NOMO-1 treated with DMSO at 0.1 percent for 48 hours (cell line): ENCODE measurements around the gene B4GALT6.
"Not testable (repeated sequence)": the region's sequence is repeated elsewhere in the genome, so short reads cannot be mapped to it uniquely, and the experiment has no call there.

ENCODE experiments used
- DNase-seq: peaks from one replicate; lab custom pipeline; 2025; ENCODE audit not compliant: unreplicated experiment; lab: John Stamatoyannopoulos, UW

The B4GALT6 gene

GRCh38 chr18:31684279-31685096, at the start of gene B4GALT6:
Gene B4GALT6, minus strand, starts transcription at chr18:31684581. Its CDS starts 155 bp downstream, at chr18:31684426.
- DNase-seq, result peak; percentile 27

- no peak for DNase-seq
Measured at GRCh38 chr18:31731628-31732027, 47.2 kb upstream of the B4GALT6 start.

GRCh38 chr18:31729196-31729595, 44.8 kb upstream of the B4GALT6 start:
- DNase-seq, result not testable (repeated sequence)

GRCh38 chr18:31723990-31724711, 39.8 kb upstream of the B4GALT6 start:
- no peak for DNase-seq

- DNase-seq, result no peak
Measured at GRCh38 chr18:31723639-31723989, 39.2 kb upstream of the B4GALT6 start.

GRCh38 chr18:31722369-31722957, 38.1 kb upstream of the B4GALT6 start:
- peak; percentile 56 for DNase-seq

- DNase-seq, result no peak
Measured at GRCh38 chr18:31721601-31722000, 37.2 kb upstream of the B4GALT6 start.

GRCh38 chr18:31720867-31721266, 36.5 kb upstream of the B4GALT6 start:
- DNase-seq, result no peak

GRCh38 chr18:31719363-31720006, 35.1 kb upstream of the B4GALT6 start:
- no peak for DNase-seq

- no peak for DNase-seq
Measured at GRCh38 chr18:31718386-31718785, 34.0 kb upstream of the B4GALT6 start.

GRCh38 chr18:31716362-31716761, 32.0 kb upstream of the B4GALT6 start:
- DNase-seq, result no peak

- no peak for DNase-seq
Measured at GRCh38 chr18:31711365-31712172, 27.2 kb upstream of the B4GALT6 start.

GRCh38 chr18:31710826-31711225, 26.4 kb upstream of the B4GALT6 start:
- DNase-seq, result no peak

GRCh38 chr18:31707815-31708214, 23.4 kb upstream of the B4GALT6 start:
- no peak for DNase-seq

GRCh38 chr18:31702449-31702848, 18.1 kb upstream of the B4GALT6 start:
- no peak for DNase-seq

GRCh38 chr18:31701744-31702143, 17.4 kb upstream of the B4GALT6 start:
- peak; percentile 18 for DNase-seq

- DNase-seq, result no peak
Measured at GRCh38 chr18:31700990-31701389, 16.6 kb upstream of the B4GALT6 start.

GRCh38 chr18:31697351-31698298, 13.2 kb upstream of the B4GALT6 start:
- no peak for DNase-seq

GRCh38 chr18:31695989-31696388, 11.6 kb upstream of the B4GALT6 start:
- no peak for DNase-seq

- no peak for DNase-seq
Measured at GRCh38 chr18:31694297-31694696, 9.9 kb upstream of the B4GALT6 start.
